Ishikawa (cell line): Measurements from ENCODE around the gene NR3C1.

Source experiments
- CEBPB ChIP-seq: IDR thresholded peaks from 2 replicates; pipeline ENCODE4 v1.6.1; 2012
- CREB1 ChIP-seq: IDR thresholded peaks from 2 replicates; pipeline ENCODE4 v1.6.1; 2012; ENCODE audit warnings: low read depth
- EGR1 ChIP-seq: IDR thresholded peaks from 2 replicates; pipeline ENCODE4 v1.6.1; 2012
- EP300 ChIP-seq: IDR thresholded peaks from 2 replicates; pipeline ENCODE4 v1.6.1; 2012; ENCODE audit warnings: borderline replicate concordance
- FOXM1 ChIP-seq: IDR thresholded peaks from 2 replicates; pipeline ENCODE4 v1.6.1; 2012; ENCODE audit warnings: low read depth, borderline replicate concordance
- NFIC ChIP-seq: IDR thresholded peaks from 2 replicates; pipeline ENCODE4 v1.6.1; 2012
- RAD21 ChIP-seq: IDR thresholded peaks from 2 replicates; pipeline ENCODE4 v1.6.1; 2012; ENCODE audit warnings: low read depth
- TAF1 ChIP-seq: IDR thresholded peaks from 2 replicates; pipeline ENCODE4 v1.6.1; 2012; ENCODE audit warnings: low read depth, mild to moderate bottlenecking
- TCF12 ChIP-seq: IDR thresholded peaks from 2 replicates; pipeline ENCODE4 v1.6.1; 2012; ENCODE audit warnings: low read depth
- TF ChIP-seq, protein P1 (sequence below): IDR thresholded peaks from 2 replicates; pipeline ENCODE4 v1.6.1; 2012; ENCODE audit warnings: low read depth, mild to moderate bottlenecking
- TF ChIP-seq, protein P2 (sequence below): IDR thresholded peaks from 2 replicates; pipeline ENCODE4 v1.6.1; 2012

DNA sequence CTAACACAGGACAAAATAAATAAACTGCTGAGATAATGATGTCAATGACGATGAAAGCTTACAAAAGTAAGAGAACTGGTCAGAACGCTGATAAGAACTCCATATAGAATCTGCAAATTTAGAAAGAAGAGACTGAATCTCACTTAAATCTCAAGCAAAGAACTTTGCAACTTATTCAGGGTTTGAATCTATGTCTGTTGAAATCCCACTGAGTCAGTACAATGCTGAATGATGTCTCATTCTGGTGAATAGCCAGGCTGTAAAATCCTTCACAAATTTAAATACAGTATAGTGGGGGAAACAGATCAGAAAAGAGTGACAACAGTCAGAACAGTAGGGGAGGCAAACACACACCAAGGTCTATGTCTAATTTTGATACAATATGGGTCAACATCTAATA lies 38.9 kb upstream of the NR3C1 start:
- TF ChIP-seq EP300 (no peak), FOXM1 (no peak), CEBPB (no peak), EGR1 (no peak), TAF1 (no peak), NFIC (no peak), TCF12 (no peak), RAD21 (no peak), CREB1 (no peak)
- TF ChIP-seq, protein P1, sequence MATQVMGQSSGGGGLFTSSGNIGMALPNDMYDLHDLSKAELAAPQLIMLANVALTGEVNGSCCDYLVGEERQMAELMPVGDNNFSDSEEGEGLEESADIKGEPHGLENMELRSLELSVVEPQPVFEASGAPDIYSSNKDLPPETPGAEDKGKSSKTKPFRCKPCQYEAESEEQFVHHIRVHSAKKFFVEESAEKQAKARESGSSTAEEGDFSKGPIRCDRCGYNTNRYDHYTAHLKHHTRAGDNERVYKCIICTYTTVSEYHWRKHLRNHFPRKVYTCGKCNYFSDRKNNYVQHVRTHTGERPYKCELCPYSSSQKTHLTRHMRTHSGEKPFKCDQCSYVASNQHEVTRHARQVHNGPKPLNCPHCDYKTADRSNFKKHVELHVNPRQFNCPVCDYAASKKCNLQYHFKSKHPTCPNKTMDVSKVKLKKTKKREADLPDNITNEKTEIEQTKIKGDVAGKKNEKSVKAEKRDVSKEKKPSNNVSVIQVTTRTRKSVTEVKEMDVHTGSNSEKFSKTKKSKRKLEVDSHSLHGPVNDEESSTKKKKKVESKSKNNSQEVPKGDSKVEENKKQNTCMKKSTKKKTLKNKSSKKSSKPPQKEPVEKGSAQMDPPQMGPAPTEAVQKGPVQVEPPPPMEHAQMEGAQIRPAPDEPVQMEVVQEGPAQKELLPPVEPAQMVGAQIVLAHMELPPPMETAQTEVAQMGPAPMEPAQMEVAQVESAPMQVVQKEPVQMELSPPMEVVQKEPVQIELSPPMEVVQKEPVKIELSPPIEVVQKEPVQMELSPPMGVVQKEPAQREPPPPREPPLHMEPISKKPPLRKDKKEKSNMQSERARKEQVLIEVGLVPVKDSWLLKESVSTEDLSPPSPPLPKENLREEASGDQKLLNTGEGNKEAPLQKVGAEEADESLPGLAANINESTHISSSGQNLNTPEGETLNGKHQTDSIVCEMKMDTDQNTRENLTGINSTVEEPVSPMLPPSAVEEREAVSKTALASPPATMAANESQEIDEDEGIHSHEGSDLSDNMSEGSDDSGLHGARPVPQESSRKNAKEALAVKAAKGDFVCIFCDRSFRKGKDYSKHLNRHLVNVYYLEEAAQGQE = no peak
- TF ChIP-seq, protein P2, sequence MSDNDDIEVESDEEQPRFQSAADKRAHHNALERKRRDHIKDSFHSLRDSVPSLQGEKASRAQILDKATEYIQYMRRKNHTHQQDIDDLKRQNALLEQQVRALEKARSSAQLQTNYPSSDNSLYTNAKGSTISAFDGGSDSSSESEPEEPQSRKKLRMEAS = no peak
